Measurements from ENCODE around the gene PPM1H. TPM values are rescaled to one million over a fixed set of nuclear protein-coding genes. Genes with fewer than 3 reads are reported as not detected.

The PPM1H gene
- total RNA-seq, 1 donor from 2014 or later: 0.85 TPM

- H3K36me3 ChIP-seq: no peaks in the 10 kb centered on the region
- H3K27me3 ChIP-seq: no peaks in the 10 kb centered on the region
- H3K9me3 ChIP-seq: no peaks in the 10 kb centered on the region
- no peaks in the 10 kb centered on the region for H3K4me1 ChIP-seq
- no peak overlapping the region for H3K27ac ChIP-seq
- no peak overlapping the region for H3K4me3 ChIP-seq
- intact Hi-C loops (cut with DNase I): no loop called here
- no peak for DNase-seq (ENCODE audit: low spot score in 2 of 2)
- TF ChIP-seq CTCF (IDR thresholded peaks at IDR 0.05): no peak
Measured at GRCh38 chr12:62776575-62776974, 158.4 kb downstream of the PPM1H start.

GRCh38 chr12:62774794-62775193, 160.2 kb downstream of the PPM1H start:
- no peak for TF ChIP-seq CTCF (IDR thresholded peaks at IDR 0.05)
- Histone ChIP-seq H3K4me3 (no peak overlapping the region), H3K4me1 (no peaks in the 10 kb centered on the region), H3K27me3 (no peaks in the 10 kb centered on the region), H3K27ac (no peak overlapping the region), H3K36me3 (no peaks in the 10 kb centered on the region), H3K9me3 (no peaks in the 10 kb centered on the region)
- DNase-seq (ENCODE audit: low spot score in 2 of 2): no peak
- intact Hi-C loops (cut with DNase I): no loop called here

DNA sequence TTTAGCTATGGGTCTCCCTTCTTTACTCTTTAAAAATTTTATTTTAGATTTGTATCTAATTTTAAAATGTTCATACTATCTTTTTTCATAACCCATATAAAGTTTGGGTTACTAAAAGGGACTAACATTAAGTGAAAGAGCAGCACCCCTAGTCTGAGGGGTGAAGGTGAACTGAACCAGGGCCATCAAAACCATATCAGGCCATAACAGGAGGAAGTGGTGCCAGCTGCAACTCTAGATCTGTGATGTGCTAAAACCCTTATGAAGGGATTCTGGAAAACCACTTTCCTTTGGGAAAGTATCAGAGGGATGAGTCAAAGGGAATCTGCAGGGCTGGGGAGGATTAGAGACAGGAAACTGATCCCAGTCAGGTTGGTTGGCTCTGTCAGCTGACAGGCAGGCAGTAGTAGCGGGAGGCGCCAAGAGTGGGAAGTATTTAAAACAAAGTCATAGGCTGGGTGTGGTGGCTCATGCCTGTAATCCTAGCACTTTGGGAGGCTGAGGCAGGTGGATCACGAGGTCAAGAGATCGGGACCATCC, 162.5 kb downstream of the PPM1H start:
- Histone ChIP-seq H3K9me3 (no peaks in the 10 kb centered on the region), H3K4me1 (no peaks in the 10 kb centered on the region), H3K27me3 (no peaks in the 10 kb centered on the region), H3K4me3 (no peak overlapping the region), H3K27ac (no peak overlapping the region), H3K36me3 (no peaks in the 10 kb centered on the region)
- no peak for TF ChIP-seq CTCF (IDR thresholded peaks at IDR 0.05)
- DNase-seq (ENCODE audit: low spot score in 2 of 2): no peak
- intact Hi-C loops (cut with DNase I): no loop called here

- no peak overlapping the region for H3K4me3 ChIP-seq
- no peak for DNase-seq (ENCODE audit: low spot score in 2 of 2)
- H3K4me1 ChIP-seq: no peaks in the 10 kb centered on the region
- TF ChIP-seq CTCF (IDR thresholded peaks at IDR 0.05): no peak
- H3K27ac ChIP-seq: no peak overlapping the region
- H3K36me3 ChIP-seq: no peaks in the 10 kb centered on the region
- H3K9me3 ChIP-seq: no peaks in the 10 kb centered on the region
- intact Hi-C loops (cut with DNase I): no loop called here
- H3K27me3 ChIP-seq: no peaks in the 10 kb centered on the region
Measured at GRCh38 chr12:62771828-62772227, 163.1 kb downstream of the PPM1H start.

DNA sequence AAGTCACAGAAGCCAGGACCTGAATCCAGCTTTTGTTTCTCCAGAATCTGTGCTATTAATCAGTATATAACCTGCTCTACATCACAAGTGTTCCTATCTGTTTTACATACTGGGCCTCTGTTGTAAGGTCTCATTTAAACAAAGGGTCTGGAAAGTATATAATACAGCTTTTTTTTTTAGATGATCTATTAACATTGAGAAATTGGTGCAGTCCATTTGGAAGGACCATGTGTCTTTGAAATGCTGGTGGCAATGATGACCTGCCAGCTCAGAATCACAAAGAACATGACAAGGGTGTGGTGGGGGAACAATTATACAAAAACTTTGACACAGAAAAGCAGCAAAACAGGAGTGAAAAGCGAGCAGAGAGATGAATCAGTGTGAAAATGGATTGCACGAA, 164.6 kb downstream of the PPM1H start:
- no peaks in the 10 kb centered on the region for H3K27me3 ChIP-seq
- TF ChIP-seq CTCF (IDR thresholded peaks at IDR 0.05): no peak
- H3K4me3 ChIP-seq: no peak overlapping the region
- intact Hi-C loops (cut with DNase I): no loop called here
- no peak overlapping the region for H3K27ac ChIP-seq
- no peaks in the 10 kb centered on the region for H3K36me3 ChIP-seq
- H3K4me1 ChIP-seq: no peaks in the 10 kb centered on the region
- no peaks in the 10 kb centered on the region for H3K9me3 ChIP-seq
- DNase-seq (ENCODE audit: low spot score in 2 of 2): no peak

DNA sequence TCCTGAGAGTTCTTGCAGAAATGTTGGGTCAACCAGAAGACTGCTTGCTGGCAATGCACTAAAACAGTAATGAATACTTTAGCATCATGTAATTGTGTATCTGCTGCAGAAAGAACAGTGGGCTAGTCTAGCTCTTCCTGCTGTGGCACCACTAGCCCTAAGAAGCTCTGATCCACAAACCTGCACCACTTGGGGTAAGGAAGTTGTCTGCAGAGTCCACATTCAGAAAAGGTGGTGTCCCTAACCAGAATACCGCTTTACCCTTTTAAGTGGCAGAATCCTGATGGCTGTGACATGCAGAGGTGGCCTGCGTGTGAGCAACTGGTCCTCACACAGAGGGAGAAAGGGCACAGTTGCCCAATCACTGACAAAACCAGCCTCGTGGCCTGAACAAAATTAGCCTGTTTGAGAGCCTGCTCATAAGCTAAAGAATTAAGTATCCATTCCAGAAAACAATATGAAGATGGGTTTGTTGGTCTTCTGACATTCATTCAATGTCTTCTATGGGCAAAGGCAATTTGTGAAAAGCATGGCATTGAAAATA, 165.8 kb downstream of the PPM1H start:
- no peaks in the 10 kb centered on the region for H3K4me1 ChIP-seq
- TF ChIP-seq CTCF (IDR thresholded peaks at IDR 0.05): no peak
- no peak overlapping the region for H3K27ac ChIP-seq
- no peak for DNase-seq (ENCODE audit: low spot score in 2 of 2)
- H3K36me3 ChIP-seq: no peaks in the 10 kb centered on the region
- intact Hi-C loops (cut with DNase I): no loop called here
- H3K27me3 ChIP-seq: no peaks in the 10 kb centered on the region
- H3K4me3 ChIP-seq: no peak overlapping the region
- no peaks in the 10 kb centered on the region for H3K9me3 ChIP-seq
